Fibroblast of peridontal ligament (primary cell): ENCODE data around the gene AHCTF1.
A peak's percentile ranks its signal among the peaks of the same experiment; 100 is the strongest.
"Not testable (repeated sequence)": the region's sequence is repeated elsewhere in the genome, so short reads cannot be mapped to it uniquely, and the experiment has no call there.

Experiments used
- DNase-seq: peaks from one replicate; pipeline ENCODE4 v3.0.0-alpha.2; 2010; ENCODE audit errors: extremely low read depth

The AHCTF1 gene

DNA sequence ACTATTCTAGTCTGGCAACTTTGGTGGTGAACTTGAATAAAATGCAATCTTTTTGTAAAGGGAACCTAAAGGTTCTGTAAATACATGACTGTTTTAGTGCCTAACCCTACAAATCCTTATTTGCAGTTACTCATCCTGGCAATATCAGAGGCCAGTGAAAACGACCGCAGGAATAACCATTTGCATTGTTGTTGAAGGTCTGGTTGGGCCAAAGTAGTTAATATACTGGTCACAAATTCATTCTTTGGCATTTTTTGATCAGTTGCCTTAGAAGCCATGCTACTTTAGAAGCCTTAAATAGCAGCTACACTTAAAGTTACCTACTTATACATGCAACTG is 93.7 kb downstream of the AHCTF1 start:
- no peak for DNase-seq

GRCh38 chr1:246837418-246838117 is 94.2 kb downstream of the AHCTF1 start:
- no peak for DNase-seq

DNA sequence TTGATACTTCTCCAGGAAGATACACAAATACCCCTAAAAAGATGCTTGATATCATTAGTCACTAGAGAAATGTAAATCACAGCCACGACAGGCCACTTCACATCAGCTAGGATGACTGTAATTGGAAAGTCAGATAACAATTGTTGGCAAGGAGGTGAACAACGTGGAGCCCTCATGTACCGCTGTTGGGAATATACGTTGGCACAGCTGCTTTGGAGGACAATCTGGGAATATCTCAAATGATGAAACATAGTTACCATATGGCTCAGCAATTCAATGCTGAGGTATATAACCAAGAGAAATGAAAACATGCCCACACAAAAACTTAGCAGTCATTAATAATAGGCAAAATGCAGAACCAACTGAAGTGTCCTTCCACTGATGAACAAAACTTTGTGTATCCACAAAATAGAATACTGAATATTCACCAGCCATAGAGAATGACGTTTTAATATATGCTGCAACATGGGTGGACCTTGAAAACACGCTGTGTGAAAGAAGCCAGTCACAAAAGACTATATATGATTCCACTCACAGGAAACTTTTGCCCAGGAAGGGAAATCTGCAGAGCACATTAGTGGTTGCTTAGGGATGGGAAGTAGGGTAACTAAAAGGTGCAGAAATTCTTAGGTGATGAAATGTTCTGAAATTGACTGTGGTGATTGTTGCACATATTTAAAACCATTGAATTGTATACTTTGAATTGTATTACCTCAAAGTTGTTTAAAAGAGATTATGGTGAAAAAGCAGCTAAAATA is 95.4 kb downstream of the AHCTF1 start:
- DNase-seq = peak; percentile 19

GRCh38 chr1:246831543-246831942 is 100.2 kb downstream of the AHCTF1 start:
- no peak for DNase-seq

DNA sequence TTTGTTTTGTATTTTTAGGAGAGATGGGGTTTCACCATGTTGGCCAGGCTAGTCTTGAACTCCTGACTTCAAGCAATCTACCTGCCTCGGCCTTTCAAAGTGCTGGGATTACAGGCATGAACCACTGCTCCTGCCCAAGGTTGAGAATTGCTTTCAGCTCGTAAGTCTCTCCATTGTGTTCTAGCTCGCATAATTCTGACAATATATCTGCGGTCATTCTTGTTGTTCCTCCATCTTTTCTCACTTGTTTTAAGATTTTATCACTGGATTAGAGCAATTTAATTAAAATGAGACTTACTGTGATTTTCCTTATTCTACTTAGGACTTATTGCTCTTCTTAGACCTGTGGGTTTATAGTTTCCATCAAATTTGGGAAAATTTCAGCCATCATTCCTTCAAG is 102.9 kb downstream of the AHCTF1 start:
- no peak for DNase-seq

- DNase-seq = no peak
Measured at GRCh38 chr1:246827396-246827795, 104.4 kb downstream of the AHCTF1 start.

DNA sequence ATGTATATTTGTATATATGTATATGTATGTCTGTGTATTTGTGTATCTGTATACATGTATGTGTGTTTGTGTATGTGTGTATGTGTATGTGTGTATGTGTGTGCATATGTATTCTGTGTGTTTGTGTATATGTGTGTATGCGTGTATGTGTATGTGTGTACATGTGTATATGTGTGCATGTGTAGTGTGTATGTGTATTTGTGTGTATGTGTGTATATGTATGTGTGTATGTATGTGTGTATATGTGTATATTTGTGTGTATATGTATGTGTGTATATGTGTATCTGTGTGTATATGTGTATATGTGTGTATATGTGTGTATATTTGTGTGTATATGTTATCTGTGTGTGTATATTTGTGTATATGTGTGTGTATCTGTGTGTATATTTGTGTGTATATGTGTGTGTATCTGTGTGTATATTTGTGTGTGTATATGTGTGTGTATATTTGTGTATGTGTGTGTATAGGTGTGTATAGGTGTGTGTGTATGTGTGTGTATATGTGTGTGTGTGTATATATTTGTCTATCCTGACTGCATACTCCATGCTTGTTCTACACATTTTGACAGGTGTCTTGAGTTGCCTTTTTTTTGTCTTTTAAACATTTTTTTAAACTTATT is 106.1 kb downstream of the AHCTF1 start:
- DNase-seq = no peak

DNA sequence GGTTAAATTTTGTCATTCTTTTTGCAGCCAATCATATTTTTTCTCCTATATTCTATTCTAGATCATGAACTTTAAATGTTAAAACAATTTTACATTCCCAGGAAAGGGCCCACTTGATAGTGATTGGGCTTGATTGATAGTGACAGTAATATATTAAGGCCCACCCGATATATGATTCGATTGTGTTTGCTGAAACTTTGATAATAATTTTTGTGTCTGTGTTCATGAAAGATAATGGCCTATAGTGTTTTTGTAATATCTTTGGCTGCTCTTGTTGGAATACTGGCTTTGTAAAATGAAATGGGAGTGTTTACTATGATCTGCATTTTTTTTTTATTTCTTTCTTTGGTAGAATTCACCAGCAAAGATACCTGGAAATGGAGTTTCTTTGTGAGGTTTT is 107.2 kb downstream of the AHCTF1 start:
- DNase-seq = no peak

- not testable (repeated sequence) for DNase-seq
Measured at GRCh38 chr1:246822154-246822553, 109.6 kb downstream of the AHCTF1 start.

DNA sequence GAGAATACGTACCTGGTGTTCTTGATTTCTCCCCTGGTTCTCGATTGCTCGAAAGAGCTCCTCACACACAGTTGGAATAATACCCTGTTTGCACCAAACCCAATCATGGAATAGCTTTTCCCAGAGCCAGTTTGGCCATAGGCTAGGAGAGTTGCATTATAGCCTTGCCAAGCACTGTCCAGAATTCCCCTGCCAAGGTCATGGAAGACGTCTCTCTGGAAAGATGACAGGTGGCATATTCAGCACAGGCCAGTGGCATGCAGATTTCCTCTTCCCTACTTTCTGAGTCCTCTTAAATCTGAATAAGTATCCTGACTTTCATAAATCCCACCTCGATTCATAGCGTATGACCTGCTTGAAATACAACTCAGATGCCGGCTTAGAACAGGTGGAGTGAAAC is 111.1 kb downstream of the AHCTF1 start:
- no peak for DNase-seq

GRCh38 chr1:246817778-246818177 is 114.0 kb downstream of the AHCTF1 start:
- peak; percentile 32 for DNase-seq

DNA sequence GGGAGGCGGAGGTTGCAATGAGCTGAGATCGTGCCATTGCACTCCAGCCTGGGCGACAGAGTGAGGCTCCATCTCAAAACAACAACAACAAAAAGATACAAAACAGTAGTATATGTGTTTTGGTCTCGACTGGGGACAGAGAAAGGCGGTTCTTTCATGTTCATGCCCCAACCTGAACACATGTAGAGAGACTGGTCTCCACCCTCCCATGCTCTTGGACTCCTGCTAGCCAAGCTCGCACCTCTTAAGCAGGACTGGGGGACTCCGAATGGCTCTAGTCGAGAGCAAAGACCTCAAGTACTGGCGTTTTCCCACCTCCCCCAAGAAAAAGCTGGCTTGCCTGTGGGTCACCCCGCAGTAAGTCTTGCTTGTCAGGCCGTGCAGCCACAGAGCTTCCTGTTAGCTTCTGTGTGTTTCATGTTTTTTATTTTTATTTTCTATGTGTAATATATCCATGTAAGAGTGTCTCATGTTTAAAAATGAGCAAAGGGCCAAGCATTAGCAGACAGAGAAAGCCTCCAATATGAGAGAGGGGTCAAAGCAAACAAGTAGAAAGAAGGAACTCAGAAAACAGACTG is 116.0 kb downstream of the AHCTF1 start:
- no peak for DNase-seq

GRCh38 chr1:246814890-246815289 is 116.9 kb downstream of the AHCTF1 start:
- DNase-seq = no peak

DNA sequence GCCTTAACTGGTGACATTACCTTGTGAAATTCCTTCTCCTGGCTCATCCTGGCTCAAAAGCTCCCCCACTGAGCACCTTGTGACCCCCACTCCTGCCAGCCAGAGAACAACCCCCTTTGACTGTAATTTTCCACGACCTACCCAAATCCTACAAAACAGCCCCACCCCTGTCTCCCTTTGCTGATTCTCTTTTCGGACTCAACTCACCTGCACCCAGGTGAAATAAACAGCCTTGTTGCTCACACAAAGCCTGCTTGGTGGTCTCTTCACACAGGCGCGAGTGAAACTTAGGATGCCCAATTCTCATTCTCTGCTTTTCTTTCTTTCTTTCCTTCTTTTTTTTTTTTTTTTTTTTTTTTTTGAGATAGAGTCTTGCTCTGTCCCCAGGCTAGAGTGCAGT is 118.4 kb downstream of the AHCTF1 start:
- not testable (repeated sequence) for DNase-seq

GRCh38 chr1:246811985-246812384 is 119.8 kb downstream of the AHCTF1 start:
- no peak for DNase-seq

DNA sequence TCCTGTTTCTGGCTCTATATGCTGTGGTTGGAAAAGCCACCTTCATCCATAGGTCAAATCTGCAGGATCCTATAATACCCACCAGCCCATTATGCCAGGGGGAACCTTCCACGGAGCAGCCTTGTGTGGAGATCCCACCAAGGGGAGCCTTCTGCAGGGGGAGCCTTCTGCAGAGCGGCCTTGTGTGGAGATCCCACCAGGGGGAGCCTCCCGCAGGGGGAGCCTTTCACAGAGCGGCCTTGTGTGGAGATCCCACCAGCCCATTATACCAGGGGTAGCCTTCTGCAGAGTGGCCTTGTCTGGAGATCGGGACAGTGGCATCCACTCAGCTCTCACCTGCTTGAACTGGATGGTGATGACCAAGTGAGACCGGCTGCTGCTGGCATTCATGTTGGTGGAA is 122.3 kb downstream of the AHCTF1 start:
- no peak for DNase-seq

GRCh38 chr1:246805135-246805716 is 126.5 kb downstream of the AHCTF1 start:
- peak; percentile 34 for DNase-seq

GRCh38 chr1:246803883-246804282 is 127.9 kb downstream of the AHCTF1 start:
- DNase-seq = no peak

DNA sequence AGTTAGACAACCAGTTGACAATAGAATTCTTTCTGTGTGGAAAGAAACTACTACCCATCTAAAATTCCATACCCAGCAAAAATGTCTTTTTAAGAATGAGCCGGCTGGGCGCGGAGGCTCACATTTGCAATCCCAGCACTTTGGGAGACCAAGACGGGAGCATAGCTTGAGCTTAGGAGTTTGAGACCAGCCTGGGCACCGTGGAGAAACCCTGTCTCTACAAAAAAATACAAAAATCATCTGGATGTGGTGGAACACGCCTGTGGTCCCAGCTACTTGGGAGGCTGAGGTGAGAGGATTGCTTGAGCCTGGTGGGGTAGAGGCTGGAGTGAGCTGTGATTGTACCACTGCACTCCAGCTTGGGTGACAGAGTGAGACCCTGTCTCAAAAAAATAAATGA is 128.4 kb downstream of the AHCTF1 start:
- DNase-seq = no peak

GRCh38 chr1:246801241-246802020 is 130.3 kb downstream of the AHCTF1 start:
- no peak for DNase-seq

DNA sequence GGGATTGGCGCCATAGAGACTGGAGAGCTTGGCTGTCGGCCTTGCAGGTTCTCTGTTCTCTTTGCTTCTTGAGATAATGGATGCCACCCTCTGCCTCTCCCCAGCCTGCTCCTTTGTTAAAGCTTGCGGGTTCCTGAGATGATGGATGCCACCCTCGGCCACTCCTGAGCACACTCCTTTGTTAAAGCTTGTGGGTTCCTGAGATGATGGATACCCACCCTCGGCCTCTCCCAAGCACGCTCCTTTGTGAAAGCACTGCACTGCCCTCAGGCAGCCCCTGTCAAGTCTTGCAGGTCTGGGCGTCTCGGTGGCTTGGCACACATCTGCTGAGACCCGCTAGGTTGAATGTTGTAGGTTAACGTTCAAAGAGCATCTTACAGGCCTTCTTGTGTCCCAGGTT is 131.0 kb downstream of the AHCTF1 start:
- DNase-seq = no peak

DNA sequence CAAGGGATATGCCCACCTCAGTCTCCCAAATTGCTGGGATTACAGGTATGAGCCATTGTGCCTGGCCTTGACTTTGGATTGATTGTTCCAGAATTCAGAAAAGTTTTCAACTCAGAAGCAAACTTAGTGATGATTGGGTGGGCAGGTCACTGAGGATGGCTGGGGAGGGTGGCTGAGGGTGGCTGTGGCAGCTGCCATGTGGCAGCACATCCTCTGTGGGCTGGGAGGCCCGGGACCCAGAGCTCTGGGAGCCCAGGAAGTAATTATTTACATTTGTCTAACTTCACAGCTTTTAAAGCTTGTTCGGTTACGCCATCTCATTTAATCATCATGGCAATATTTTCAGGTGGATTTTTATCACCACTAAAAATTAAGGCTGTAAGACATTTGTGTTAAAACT is 131.4 kb downstream of the AHCTF1 start:
- DNase-seq = no peak
